Thoracic aorta (tissue), 2 donors: ENCODE results near the gene IL6ST. TPM values are rescaled to one million over a fixed set of nuclear protein-coding genes. Genes with fewer than 3 reads are reported as not detected.

Source experiments
- ATAC-seq: fragments of 150-250 bp; one replicate; pipeline ENCODE4 v1.8.0; 2017; ENCODE audit warnings: low read depth; ENCODE audit not compliant: insufficient number of reproducible peaks, low FRiP score
- DNase-seq: peaks from one replicate; pipeline ENCODE4 v3.0.0-alpha.2; 2020; ENCODE audit warnings: low spot score
- H3K27ac ChIP-seq, 2 donors: fragments of 200-600 bp; sonication (generic); 1 replicate in 1 of 2; 2 replicates in 1 of 2; pipeline ENCODE4 v1.5.1; 2016; ENCODE audit warnings: mild to moderate bottlenecking in 2 of 2, moderate library complexity in 2 of 2
- H3K27me3 ChIP-seq: fragments of 200-600 bp; sonication (generic); replicated peaks from 2 replicates; pipeline ENCODE4 v1.6.0; 2016; ENCODE audit warnings: mild to moderate bottlenecking; ENCODE audit not compliant: insufficient read depth
- H3K36me3 ChIP-seq: fragments of 200-600 bp; sonication (generic); one replicate; pipeline ENCODE4 v1.5.1; 2016
- H3K4me1 ChIP-seq, 2 donors: fragments of 200-600 bp; sonication (generic); 1 replicate in 1 of 2; 2 replicates in 1 of 2; pipeline versions ENCODE4 v1.5.1 to v1.6.0; 2016; ENCODE audit warnings: low read depth in 2 of 2, mild to moderate bottlenecking in 1 of 2; ENCODE audit not compliant: control insufficient read depth in 1 of 2
- H3K4me3 ChIP-seq: fragments of 200-600 bp; sonication (generic); 2 replicates; pipeline ENCODE4 v1.5.1; 2016; ENCODE audit warnings: mild to moderate bottlenecking
- H3K9me3 ChIP-seq: fragments of 200-600 bp; sonication (generic); 2 replicates; pipeline ENCODE4 v1.5.1; 2016
- CTCF ChIP-seq: fragments of 200-600 bp; sonication (generic); IDR thresholded peaks from one replicate; pipeline ENCODE4 v1.5.1; 2019; ENCODE audit warnings: antibody characterized with exemption
- total RNA-seq, 2 donors: library from RNA; depleted of rRNA; stranded (reverse); fragments of >200 nt; gene quantifications; one replicate each; pipeline versions ENCODE4 v1.1.0 to v1.2.3, GENCODE V29; 2016

Gene IL6ST
- total RNA-seq, 2 donors from 2014 or later: 236 to 490 TPM

- no peaks in the 10 kb centered on the region for H3K27me3 ChIP-seq
- no peak for ATAC-seq
- no peak overlapping the region for H3K27ac ChIP-seq
- H3K4me1 ChIP-seq: peaks cover 0 to 10% of the 10 kb centered on the region in 2 donors
- H3K9me3 ChIP-seq: no peaks in the 10 kb centered on the region
- no peaks in the 10 kb centered on the region for H3K36me3 ChIP-seq
- TF ChIP-seq CTCF: no peak
- DNase-seq: no peak
- no peak overlapping the region for H3K4me3 ChIP-seq
Observed at GRCh38 chr5:55918087-55919035, 76.4 kb downstream of the IL6ST start.

DNA sequence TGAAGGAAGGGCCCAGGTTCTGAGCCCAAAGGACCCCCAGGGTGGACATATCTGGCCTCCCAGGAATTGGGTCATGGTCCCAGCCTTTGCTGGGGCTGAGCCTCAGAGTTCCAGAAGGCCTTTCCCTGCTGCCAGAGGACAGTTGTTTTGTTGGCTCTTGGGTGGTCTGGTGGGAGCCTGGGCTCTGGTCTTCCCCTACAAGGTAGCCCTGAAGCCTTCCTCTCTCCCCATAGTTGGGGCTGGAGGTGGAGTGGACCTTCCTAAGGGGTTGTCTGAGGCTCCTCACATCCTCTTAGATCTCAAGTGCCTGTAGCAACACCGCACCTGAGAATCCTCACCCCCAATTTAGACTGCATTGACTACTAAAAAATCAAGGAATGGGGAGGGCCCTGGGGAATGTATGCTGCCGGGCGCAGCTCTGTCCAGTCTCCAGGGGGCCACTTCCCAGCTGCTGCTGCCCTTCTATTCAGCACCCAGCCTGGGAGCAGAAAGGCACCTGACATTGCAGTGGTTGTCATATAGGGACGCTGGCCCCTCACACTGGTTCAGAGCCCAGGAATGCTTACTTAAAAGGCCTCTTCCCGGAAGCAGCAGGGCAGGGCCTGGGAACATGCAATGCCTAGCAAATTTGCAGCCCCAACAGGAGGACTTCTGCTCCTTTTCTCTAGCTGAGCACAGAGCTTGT is 77.2 kb downstream of the IL6ST start:
- Histone ChIP-seq H3K4me1 (peaks cover 0 to 10% of the 10 kb centered on the region in 2 donors), H3K4me3 (no peak overlapping the region), H3K27ac (no peak overlapping the region), H3K9me3 (no peaks in the 10 kb centered on the region), H3K27me3 (no peaks in the 10 kb centered on the region), H3K36me3 (no peaks in the 10 kb centered on the region)
- ATAC-seq (no peak), DNase-seq (no peak)
- no peak for TF ChIP-seq CTCF

DNA sequence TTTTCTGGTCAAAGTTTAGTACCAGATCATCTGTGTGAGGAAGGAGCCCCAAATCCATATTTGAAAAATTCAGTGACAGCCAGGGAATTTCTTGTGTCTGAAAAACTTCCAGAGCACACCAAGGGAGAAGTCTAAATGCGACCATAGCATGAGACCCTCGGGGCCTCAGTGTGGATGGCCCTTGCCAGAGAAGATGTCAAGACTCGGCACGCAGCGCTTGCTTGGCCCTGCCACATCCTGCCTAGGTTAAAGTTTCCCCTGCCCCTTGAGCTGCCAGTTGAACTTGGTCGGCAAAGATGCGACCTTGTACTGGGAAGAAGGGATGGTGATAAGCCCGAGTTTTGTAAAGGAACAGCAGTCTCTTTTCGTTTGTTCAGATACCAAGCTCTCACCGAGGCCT is 77.8 kb downstream of the IL6ST start:
- Histone ChIP-seq H3K4me1 (peaks cover 0 to 10% of the 10 kb centered on the region in 2 donors), H3K9me3 (no peaks in the 10 kb centered on the region), H3K27me3 (no peaks in the 10 kb centered on the region), H3K4me3 (no peak overlapping the region), H3K27ac (no peak overlapping the region), H3K36me3 (no peaks in the 10 kb centered on the region)
- ATAC-seq (no peak), DNase-seq (no peak)
- TF ChIP-seq CTCF: no peak

DNA sequence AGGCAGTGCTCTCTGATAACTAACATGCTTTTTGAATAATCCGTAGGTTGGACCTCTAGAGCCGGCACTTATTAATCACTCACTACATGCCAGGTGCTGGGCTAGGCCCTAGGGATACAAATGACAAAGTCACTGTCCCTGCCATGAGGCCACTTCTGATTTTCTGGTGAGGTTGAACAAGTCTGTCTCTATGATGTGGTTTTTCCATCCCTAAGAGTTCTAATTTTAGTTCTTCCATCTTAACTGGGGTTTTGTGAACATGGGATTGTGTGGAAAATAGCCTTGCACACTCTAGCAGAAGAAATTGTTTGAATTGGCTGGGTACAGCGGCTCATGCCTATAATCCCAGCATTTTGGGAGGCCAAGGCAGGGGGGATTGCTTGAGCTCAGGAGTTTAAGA is 79.0 kb downstream of the IL6ST start:
- Histone ChIP-seq H3K4me1 (peaks cover 0 to 10% of the 10 kb centered on the region in 2 donors), H3K9me3 (no peaks in the 10 kb centered on the region), H3K27ac (peak overlapping the region in 1 of 2 donors; percentile 23), H3K4me3 (no peak overlapping the region), H3K27me3 (no peaks in the 10 kb centered on the region), H3K36me3 (no peaks in the 10 kb centered on the region)
- peak; percentile 40 for ATAC-seq
- no peak for TF ChIP-seq CTCF
- DNase-seq: no peak

- peaks cover 0 to 10% of the 10 kb centered on the region in 2 donors for H3K4me1 ChIP-seq
- no peaks in the 10 kb centered on the region for H3K27me3 ChIP-seq
- H3K9me3 ChIP-seq: no peaks in the 10 kb centered on the region
- no peak for DNase-seq
- TF ChIP-seq CTCF: no peak
- no peaks in the 10 kb centered on the region for H3K36me3 ChIP-seq
- H3K27ac ChIP-seq: no peak overlapping the region
- ATAC-seq: no peak
- no peak overlapping the region for H3K4me3 ChIP-seq
Observed at GRCh38 chr5:55914971-55915370, 79.8 kb downstream of the IL6ST start.
